NCI-H2171 (cell line): Measurements from ENCODE around the gene RNASE13.

ENCODE experiments used
- DNase-seq: peaks from one replicate; lab custom pipeline; 2025; lab: John Stamatoyannopoulos, UW

Gene RNASE13

DNA sequence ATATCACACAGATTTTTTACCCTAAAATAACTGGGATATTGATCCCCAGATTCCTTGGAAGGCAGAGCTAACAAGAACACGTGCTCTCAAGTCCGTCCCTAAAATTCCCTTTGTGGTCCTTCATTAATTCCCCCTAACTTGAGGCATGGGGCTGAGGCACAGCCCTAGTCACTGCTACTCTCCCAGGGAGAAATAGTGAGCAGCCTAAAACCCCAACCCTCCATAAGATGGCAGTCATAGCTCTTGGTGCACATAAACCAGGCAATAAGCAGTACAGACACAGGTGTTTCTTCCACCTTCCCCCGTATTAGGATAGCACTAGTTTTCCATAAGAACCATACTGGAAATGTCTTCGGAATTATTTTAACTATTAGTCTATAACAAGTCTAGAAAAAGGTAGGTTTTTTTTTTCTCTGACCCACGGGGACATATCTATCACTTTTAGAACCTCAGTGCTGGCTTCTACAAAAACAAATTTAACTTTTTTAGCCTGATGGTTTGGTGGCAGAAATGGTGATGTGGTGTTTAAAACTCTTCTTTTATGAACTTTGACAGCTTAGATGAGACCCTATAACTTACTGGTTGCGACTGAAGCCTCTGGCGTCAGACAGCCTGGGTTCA lies 32.4 kb upstream of the RNASE13 start:
- peak; percentile 39 for DNase-seq

DNA sequence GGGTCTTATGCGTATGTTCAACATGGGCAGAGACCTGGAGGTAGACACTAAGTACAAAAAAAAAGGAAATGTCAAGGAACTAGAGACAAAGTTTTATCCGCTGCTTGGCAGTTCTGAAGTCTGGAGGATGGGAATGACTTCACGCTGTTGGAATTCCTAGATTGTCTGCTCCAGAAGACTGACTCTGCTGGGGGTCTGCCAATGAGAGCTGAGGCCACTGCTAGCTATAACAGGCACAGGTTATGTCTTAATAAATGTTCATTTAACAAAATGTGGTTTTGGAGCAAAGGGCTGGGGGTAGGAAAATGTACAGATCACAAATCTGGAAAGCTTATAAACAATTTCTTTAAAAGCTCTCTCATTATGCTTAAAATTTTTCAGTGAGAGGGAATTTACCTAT lies 28.9 kb upstream of the RNASE13 start:
- DNase-seq, result no peak

DNA sequence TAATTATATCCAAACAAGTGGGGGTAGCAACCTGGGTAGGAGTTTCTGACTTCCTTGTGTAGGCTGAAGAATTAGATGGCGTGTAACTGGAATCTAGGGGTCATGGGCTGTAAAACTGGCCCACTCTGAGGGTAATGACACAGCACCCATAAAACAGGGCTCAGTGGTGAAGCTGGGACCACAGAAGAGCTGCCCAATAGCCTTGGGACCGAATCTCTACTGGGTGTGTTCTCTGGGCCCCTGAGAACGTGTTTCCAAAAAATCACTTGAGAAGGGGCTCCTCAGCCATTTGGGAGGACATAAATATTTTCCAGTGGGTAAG lies 26.7 kb upstream of the RNASE13 start:
- DNase-seq, result no peak

DNA sequence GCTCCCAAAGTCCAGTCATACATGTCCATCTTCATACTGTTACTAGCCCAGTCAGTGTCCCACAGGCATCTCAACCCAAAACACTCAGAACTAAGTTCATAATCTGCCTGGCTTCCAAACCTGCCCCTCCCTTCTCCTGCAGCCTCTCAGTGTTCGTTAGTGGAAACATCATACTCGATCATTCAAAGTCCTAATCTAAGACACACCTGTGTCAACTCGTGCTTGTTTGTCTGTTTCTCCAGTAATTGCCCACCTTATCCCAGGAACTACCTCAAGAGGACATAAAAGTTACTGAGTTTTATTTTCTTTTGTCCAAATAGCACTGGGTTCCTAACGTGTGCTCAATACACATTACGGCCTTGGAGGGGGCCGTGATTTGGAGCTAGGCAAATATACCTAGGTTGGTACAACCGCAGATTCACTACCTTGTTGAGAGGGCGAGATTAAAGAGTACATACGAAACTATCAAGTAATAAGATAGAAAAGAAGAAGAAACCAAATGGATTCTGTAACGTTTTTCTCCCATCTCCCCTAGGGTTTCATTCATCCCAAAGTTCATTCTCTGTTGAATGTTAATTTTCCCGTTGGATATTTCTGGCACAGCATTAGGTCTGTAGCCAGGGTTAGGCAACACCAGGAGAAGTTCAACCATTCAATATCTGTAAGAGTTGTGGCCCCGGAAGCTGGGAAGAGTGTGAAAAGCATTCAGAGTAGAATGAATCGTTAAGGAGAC lies 26.2 kb upstream of the RNASE13 start:
- DNase-seq, result no peak

DNA sequence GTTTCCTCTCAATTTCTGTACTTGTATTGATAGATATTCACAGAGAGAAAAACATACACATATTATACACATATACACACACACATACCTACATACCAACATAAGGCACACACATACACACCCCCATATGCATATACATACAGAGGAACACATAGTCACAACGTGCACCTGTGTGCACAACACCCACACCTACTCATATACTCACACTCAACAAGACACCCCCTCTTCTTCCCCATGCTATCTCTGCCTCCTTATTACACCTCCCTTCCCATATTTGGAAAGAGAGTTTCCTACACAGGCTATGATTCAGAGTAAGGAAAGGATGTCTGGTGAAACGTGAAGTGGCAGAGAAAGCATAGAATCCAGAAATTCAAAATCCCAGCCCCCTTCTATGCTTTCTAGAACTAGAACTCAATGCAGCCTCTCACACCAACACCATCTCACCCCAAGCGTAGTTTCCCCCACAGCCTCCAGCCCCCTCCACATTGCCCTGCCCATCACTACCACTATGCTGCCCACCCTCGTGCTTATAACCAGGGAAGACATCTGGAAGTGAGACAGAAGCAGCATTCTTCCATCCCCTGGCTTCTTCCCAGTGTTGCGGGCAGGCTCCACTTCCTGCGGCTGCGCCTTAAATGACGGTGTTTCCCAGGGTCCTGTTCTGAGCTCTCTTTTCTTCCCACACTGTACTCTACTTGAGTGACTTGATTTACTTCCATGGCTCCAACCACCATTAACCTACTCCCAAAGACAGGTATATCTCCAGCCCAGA lies 25.4 kb upstream of the RNASE13 start:
- no peak for DNase-seq

DNA sequence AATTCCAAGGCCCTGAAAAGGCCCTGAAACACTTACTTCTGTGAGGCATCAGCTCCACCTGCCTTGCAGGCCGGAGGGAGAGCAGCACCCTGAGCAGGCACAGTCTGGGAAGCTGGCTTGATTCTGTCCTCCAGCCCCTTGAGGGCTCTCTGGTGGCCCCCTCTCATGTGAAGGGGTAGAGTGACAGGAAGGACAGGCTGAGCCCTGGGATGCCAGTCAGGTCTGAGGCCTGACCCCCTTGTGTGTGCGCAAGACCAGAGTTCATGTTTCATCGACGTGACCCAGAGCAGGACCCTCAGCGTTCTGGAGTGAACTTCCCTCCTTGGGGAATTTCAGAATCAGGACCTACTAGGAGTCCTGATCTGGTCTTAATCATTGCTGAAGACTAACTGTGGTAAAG lies 24.3 kb upstream of the RNASE13 start:
- no peak for DNase-seq

DNA sequence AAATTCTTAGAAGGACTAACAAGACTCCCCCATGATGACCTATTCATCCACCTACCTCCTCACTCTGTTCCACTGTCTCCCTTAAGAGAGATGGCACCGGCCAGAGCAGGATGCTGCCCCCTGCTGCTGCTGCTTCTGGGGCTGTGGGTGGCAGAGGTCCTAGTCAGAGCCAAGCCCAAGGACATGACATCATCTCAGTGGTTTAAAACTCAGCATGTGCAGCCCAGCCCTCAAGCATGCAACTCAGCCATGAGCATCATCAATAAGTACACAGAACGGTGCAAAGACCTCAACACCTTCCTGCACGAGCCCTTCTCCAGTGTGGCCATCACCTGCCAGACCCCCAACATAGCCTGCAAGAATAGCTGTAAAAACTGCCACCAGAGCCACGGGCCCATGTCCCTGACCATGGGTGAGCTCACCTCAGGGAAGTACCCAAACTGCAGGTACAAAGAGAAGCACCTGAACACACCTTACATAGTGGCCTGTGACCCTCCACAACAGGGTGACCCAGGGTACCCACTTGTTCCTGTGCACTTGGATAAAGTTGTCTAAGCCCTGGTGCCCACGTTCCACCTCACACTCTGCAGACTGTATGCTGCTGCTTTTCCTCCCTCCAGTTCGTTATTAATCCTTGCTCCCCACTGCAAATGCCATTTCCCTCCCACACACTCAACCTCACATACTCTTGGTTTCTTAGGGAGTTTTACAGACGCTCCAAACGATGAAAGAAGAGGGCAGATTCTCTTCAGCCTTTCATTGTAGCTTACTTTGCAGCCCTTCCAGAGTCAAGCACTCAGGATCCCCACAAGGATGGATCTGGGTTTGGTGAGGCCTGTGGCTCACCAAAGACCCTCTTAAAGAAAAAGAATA lies 23.4 kb upstream of the RNASE13 start, which contains the start of gene RNASE8:
TSS of gene RNASE8 (plus strand) at position 20 of the 873 bp plus-strand sequence. CDS start at position 91, 71 bp downstream.
- DNase-seq, result no peak

DNA sequence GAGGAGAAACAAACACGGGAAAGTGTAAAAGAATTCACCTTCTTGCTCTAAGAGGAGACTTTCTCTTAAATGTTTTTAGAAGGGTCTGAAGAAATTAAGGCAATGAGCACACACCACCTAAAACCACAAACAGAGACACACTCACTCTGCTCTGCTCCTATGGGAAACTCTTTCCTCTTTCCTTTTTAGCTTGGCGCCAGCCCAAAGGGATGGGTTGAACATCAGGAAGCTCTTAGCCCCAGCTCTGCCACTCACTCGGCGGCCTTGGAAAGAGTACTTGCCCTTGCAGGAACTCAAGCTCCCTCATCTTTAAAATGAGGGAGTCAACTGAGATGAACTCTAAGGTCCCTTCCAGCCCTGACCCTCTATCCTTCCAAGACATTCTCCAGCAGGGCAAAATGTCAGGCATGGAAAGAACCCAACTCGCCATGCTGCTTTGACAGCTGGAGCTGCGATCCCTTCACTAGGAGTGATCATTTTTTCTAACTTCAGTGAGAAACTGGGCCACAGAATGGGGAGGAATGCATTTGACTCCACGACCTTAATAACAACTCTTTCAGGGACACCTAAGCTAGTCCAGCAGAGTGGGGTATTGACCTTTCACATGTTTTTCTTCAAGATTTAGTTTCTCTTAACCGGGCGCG lies 22.0 kb upstream of the RNASE13 start:
- no peak for DNase-seq

DNA sequence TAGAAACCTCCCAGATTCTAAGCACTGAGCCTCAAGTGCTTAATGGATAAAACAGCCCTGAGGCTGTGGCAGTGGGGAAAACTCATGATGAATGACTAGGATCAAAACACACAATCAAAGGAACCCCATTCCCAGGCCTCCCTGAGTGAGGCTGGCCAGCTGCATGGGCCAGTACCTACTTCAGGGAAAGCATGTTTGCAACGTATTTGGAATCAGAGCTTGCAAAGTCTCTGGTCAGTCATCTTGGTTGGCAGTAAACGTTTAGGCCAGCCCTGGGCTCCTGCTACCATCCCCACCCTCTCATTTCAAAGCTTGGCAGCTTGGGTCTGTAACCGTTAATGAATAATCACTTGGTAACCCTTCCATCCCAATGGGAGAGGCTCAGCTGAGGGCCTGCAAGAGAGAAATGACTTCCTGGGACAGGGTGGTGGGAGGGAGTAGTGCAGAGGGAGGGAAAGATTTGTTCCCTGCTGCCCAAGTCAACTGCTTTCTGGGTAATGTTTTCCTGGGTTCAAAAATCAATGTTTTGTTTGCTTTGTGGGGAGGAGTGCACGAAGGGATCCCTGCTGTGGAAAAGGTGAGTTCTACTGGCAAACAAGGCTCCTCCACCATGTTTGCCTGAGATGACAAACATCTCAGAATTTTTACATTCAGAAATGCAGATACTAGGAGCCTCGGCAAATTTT lies 21.0 kb upstream of the RNASE13 start:
- no peak for DNase-seq

DNA sequence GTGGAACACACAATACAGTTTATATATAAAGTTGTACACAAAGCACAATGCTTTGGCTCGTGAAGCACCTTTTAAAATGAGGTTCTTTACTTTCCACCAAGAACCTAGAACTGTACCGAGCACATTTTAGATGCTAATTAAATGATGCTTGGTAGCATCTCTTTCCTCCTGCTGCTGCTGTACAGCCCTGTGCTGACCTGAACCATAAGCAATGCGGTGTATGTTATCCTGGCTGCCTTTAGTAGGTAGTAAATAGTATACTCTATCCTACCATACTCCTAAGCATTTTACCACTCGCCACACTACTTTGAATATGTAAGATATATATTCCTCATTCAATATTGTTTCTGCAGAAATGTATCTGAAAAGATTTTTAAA lies 20.1 kb upstream of the RNASE13 start:
- DNase-seq, result no peak

DNA sequence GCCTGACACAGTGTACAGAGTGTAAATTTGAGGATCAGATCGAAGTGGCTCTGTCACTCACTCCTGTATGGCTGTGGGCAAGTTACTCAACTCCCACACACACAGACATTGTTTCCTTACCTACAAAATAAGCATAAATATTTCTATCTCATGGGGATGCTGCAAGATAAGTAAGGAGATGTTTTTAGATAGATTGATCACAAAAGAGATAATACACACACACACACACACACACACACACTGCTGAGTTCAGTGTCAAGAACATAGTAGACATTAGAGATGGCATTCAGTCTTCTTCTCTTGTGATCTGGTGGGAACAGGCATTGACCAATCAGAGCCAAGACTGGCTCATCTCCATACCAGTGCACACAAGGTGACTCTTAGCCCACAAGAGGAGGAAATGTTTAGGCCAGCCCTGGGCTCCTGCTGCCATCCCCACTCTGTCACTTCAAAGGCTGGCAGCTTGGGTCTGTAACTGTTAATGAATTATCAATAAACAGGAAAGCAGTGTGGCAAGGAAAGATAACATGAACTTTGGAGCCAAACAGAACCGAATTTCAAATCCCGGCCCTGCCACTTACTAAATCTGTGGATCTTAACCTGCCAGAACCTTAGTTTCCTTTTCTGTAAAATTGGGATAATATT lies 19.6 kb upstream of the RNASE13 start:
- DNase-seq, result no peak

DNA sequence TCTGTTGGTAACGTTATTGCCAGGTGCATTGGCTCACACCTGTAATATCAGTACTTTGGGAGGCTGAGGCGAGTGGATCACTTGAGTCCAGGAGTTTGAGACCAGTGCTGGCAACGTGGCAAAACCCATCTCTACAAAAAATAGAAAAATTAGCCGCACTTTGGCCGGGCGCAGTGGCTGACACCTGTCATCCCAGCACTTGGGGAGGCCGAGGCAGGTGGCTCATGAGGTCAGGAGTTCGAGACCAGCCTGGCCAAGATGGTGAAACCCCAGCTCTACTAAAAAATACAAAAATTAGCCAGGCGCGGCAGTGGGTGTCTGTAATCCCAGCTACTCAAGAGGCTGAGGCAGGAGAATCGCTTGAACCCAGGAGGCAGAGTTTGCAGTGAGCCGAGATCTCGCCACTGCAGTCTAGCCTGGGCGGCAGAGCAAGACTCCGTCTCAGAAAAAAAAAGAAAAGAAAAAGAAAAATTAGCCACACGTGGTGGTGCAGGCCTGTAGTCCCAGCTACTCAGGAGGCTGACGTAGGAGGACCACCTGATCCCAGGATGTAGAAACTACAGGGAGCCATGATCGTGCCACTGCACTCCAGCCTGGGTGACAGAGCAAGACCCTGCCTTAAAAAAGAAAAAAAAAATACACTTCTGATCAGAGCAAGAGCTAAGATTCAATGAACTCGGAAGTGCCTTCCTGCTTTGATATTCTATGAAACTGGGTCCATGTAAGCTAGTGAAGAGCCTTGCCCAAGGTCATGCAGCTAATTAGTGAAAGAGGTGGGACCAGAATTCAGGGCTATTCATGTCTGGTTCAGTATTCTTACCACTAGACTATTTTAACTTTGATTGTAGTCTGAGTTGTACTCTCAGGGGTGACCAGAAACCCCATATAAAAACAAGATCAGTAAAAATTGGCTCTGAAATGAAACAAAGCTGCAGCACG lies 18.8 kb upstream of the RNASE13 start:
- DNase-seq, result no peak

DNA sequence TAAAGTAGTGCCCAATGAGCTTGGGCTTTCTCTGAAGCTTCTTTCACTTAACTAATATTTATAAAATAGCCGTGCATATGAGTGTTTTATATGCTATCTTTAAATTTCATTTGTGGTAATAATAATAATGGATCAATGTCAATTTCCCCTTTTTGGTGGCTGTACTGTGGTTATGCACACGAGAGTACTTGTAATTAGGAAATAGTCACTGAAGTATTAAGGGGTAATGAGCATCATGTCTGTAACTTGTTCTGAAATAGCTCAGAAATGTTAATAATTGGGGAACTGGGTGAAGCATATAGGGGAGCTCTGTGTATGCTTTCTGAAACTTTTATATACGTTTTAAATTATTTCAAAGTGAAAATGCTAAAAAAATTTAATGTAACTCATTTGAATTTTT lies 16.0 kb upstream of the RNASE13 start:
- no peak for DNase-seq

DNA sequence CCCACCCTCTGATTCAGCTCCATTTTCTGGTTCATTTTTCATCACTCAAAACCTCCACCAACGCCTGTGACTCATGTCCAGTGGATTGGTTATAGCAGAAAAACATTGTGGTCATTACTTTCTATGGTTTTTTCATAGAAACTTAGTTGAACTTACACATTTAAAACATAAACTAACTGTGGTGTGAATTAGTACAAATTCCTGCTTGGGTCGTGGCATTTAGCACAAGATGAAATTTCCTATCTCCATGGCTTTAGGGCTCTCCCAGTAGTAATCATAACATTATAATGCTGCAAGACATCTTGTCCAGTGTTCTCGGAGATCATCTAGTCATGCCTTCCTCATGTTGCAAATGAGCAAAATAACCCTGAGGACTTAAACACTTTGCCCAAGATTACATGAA lies 14.7 kb upstream of the RNASE13 start:
- no peak for DNase-seq

DNA sequence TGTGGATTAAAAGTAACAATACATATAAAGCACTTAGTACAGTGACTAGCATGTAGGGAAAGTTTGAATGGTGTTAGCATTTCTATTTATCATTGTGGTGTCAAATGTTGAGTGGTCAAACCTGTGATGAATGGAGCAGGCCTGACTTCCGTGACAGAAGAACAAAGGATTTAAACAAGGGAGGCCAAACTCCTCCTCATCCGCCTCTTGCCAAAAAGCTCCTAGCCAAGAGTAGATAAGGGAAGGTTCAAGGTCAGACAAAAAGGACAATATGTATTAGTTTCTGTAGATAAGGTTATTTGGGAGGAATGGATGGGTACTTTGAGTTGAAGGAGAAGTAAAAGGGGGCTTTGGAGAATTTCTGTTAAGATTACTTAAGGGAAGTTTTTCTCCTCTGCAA lies 14.0 kb upstream of the RNASE13 start:
- no peak for DNase-seq

DNA sequence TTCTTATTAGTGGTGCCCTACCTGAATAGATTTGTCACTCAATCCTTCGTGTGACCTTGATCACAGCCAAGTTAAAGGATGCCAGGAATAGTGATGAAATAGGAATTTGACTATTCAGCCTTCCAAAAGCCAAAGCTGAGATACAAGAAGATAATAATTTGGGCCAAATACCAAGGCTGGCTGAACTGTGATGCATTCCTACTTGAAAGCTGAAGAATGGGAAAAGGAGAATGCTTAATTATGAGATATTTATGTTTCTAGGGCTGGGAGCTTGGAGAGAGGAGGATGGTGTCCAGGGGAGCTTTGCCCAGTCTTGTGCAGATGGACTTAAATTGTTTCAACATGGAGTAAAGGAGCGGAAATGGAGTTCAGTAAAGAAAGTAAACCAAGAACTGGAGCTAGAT lies 12.8 kb upstream of the RNASE13 start:
- no peak for DNase-seq

DNA sequence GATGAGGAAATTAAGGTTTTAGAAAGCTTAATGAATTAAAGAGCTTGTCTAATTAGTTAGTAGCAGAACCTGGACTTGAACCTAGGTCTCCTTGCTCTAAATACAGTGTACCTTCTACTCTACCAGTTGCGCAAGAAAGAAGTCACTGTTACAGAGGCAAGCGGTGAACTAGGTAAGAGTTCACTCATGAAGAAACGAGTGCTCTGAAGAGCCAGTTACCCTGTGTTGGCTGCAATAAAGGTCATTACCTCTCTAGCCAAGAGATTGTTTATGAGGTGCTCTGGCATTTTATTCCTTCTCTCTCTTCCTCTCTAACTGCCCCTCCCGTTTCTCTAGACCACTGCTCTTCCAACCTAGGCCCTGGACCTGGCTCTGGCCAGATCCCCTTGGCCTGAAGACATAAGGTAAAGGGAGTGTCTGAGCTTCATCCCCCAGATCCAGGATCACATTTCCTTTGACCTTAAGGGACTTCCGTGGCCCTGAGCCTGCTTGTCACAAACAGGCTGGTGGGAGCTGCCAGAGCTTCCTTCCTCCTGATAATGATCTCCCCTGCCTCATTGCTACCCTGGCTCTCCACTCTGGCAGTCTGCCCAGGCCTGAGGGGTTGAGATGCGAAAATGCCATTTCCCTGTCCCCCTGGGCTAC lies 9.5 kb upstream of the RNASE13 start:
- no peak for DNase-seq

DNA sequence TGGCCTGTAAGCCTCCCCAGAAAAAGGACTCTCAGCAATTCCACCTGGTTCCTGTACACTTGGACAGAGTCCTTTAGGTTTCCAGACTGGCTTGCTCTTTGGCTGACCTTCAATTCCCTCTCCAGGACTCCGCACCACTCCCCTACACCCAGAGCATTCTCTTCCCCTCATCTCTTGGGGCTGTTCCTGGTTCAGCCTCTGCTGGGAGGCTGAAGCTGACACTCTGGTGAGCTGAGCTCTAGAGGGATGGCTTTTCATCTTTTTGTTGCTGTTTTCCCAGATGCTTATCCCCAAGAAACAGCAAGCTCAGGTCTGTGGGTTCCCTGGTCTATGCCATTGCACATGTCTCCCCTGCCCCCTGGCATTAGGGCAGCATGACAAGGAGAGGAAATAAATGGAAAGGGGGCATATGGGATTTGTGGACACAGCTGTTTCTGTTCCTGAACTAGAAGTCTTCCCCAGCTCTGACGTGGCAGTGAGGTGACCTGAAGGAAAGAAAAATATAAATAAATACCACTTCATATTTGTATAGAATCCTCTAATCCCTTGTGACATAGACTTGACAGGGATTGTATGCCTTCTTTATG lies 8.9 kb upstream of the RNASE13 start:
- no peak for DNase-seq

DNA sequence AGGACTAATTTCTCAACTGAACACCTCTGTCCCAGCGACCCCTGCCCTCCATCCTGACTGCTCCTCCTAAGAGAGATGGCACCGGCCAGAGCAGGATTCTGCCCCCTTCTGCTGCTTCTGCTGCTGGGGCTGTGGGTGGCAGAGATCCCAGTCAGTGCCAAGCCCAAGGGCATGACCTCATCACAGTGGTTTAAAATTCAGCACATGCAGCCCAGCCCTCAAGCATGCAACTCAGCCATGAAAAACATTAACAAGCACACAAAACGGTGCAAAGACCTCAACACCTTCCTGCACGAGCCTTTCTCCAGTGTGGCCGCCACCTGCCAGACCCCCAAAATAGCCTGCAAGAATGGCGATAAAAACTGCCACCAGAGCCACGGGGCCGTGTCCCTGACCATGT lies 8.3 kb upstream of the RNASE13 start:
- no peak for DNase-seq
